ES-I3 (cell line): Measurements from ENCODE around the gene F2R.
"Not testable (repeated sequence)": the region's sequence is repeated elsewhere in the genome, so short reads cannot be mapped to it uniquely, and the experiment has no call there.

Experiments
- H3K36me3 ChIP-seq: 2 replicates; pipeline ENCODE4 v1.6.1; 2013; ENCODE audit warnings: mild to moderate bottlenecking, low read length, control low read depth, moderate library complexity; ENCODE audit not compliant: insufficient read depth
- H3K4me1 ChIP-seq: 2 replicates; pipeline ENCODE4 v1.6.1; 2013; ENCODE audit warnings: mild to moderate bottlenecking, control low read depth, low read length; ENCODE audit not compliant: insufficient read depth
- H3K9ac ChIP-seq: 2 replicates; pipeline ENCODE4 v1.6.1; 2013; ENCODE audit warnings: low read depth, mild to moderate bottlenecking, low read length, moderate library complexity
- H3K9me3 ChIP-seq: 2 replicates; pipeline ENCODE4 v1.6.1; 2013; ENCODE audit warnings: mild to moderate bottlenecking, low read length, moderate library complexity; ENCODE audit not compliant: control insufficient read depth, insufficient read depth

F2R gene

DNA sequence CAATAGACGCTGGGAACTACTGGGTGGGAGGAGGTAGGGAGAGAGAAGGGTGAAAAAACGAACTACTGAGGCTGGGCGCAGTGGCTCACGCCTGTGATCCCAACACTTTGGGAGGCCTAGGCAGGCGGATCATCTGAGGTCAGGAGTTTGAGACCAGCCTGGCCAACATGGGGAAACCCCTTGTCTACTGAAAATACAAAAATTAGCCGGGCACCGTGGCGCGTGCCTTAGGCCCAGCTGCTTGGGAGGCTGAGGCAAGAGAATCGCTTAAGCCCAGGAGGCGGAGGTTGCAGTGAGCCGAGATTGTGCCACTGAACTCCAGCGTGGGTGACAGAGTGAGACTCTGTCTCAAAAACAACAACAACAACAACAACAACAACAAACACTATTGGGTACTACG is 55.1 kb downstream of the F2R start:
- not testable (repeated sequence) for H3K36me3 ChIP-seq, H3K9ac ChIP-seq, H3K4me1 ChIP-seq, H3K9me3 ChIP-seq

DNA sequence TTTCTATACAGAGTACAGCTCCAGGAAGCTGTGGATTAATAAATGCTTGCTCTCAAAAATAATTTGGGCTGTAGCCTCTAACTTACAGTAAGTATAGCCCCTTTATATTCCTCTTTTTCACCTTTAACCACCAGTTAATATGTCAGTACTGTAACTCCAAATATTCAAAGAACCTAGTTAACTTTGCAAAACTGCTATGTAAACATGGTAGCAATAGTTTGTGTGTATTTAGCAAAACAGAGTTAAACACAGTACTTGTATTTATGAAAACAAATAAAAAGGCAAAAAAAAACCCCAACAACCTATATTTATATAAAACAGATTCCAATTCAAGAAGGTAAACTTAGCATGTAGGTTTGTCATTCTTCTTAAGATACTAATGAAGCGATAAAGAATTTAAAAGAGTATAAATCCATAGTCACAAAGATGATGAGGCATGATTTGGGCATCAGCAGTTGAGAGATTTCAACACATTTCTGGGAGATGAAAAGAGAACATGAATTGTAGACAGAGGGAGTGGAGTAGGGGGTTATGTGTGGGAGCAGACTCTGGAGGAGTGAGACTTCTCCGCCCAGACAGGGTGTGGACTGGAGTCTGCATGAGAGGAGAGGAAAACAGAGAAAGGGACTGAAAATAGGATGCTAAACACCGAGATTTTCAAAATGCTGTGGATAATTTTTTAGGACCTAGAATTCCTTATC is 55.9 kb downstream of the F2R start:
- Histone ChIP-seq H3K9me3 (no peaks in the 10 kb centered on the region), H3K9ac (no peak overlapping the region), H3K36me3 (no peaks in the 10 kb centered on the region), H3K4me1 (no peaks in the 10 kb centered on the region)

GRCh38 chr5:76775921-76776320 is 60.0 kb downstream of the F2R start:
- Histone ChIP-seq H3K9me3 (no peaks in the 10 kb centered on the region), H3K36me3 (no peaks in the 10 kb centered on the region), H3K4me1 (peaks cover 11% of the 10 kb centered on the region; the same call in 1 of the 2 replicates), H3K9ac (no peak overlapping the region)

DNA sequence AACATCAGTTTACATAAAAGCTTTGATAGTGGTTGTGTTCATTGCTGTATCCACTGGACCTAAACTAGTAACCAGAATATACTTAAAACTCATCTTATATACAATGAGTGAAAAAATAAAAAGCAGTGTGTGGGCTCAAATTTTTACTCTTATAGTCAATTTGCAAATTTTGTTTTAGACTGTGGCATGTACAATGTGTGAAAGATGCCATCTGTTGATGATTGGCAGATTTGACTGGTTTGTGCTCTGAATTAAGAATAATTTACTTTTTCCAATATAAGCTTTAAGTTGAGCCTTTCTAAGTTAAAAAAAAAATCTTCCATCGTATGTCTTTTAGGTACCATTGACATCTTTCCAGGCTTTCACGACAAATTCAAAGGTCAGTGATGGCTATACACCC is 60.5 kb downstream of the F2R start:
- H3K9ac ChIP-seq: no peak overlapping the region
- no peaks in the 10 kb centered on the region for H3K36me3 ChIP-seq
- H3K9me3 ChIP-seq: no peaks in the 10 kb centered on the region
- H3K4me1 ChIP-seq: peaks cover 14% of the 10 kb centered on the region; the same call in 1 of the 2 replicates

DNA sequence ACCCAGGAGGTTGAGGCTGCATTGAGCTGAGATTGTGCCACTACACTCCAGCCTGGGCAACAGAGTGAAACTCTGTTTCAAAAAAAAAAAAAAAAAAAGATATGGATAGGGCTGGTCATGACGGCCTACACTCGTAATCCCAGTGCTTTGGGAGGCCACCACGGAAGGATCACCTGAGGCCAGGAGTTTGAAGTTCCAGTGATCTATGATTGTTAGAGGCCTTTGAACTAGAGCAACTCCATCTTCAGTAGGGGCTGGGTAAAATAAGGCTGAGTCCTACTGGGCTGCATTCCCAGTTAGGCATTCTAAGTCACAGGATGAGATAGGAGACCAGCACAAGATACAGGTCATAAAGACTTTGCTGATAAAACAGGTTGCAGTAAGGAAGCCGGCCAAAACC is 64.7 kb downstream of the F2R start:
- H3K4me1 ChIP-seq: peaks cover 27% of the 10 kb centered on the region
- not testable (repeated sequence) for H3K36me3 ChIP-seq, H3K9me3 ChIP-seq, H3K9ac ChIP-seq

GRCh38 chr5:76781775-76782174 is 65.8 kb downstream of the F2R start:
- H3K4me1 ChIP-seq: peaks cover 27% of the 10 kb centered on the region
- H3K36me3 ChIP-seq: no peaks in the 10 kb centered on the region
- H3K9ac ChIP-seq: no peak overlapping the region
- H3K9me3 ChIP-seq: no peaks in the 10 kb centered on the region

GRCh38 chr5:76782444-76782843 is 66.5 kb downstream of the F2R start:
- Histone ChIP-seq H3K4me1 (peaks cover 27% of the 10 kb centered on the region), H3K9me3 (no peaks in the 10 kb centered on the region), H3K36me3 (no peaks in the 10 kb centered on the region), H3K9ac (no peak overlapping the region)
